Upper lobe of left lung (tissue), 6 donors: ENCODE results near the gene LMOD1. TPM values are rescaled to one million over a fixed set of nuclear protein-coding genes. Genes with fewer than 3 reads are reported as not detected.
A peak's percentile ranks its signal among the peaks of the same experiment; 100 is the strongest.

ENCODE experiments used
- ATAC-seq, 2 donors: fragments of 200-7000 bp; cut with Tn5 transposase; one replicate each; pipeline ENCODE4 v1.9.1; 2022; ENCODE audit warnings: mild to moderate bottlenecking in 2 of 2, moderate library complexity in 2 of 2; ENCODE audit not compliant: low FRiP score in 2 of 2
- DNase-seq, 2 donors: peaks; one replicate each; pipeline ENCODE4 v3.0.0-alpha.2; 2019 to 2020
- H3K27ac ChIP-seq, 4 donors: fragments of 200-600 bp; sonication (generic); one replicate each; pipeline ENCODE4 v1.5.1; 2016 to 2019
- H3K27me3 ChIP-seq, 4 donors: fragments of 200-600 bp; sonication (generic); one replicate each; pipeline ENCODE4 v1.5.1; 2017 to 2019
- H3K36me3 ChIP-seq, 4 donors: fragments of 200-600 bp; sonication (generic); one replicate each; pipeline ENCODE4 v1.5.1; 2016 to 2019
- H3K4me1 ChIP-seq, 4 donors: fragments of 200-600 bp; sonication (generic); one replicate each; pipeline ENCODE4 v1.5.1; 2018 to 2019
- H3K4me3 ChIP-seq, 4 donors: fragments of 200-600 bp; sonication (generic); one replicate each; pipeline ENCODE4 v1.5.1; 2017 to 2019; ENCODE audit warnings: mild to moderate bottlenecking in 2 of 4, moderate library complexity in 1 of 4
- H3K9me3 ChIP-seq, 4 donors: fragments of 200-600 bp; sonication (generic); one replicate each; pipeline ENCODE4 v1.5.1; 2018 to 2019
- EP300 ChIP-seq, 4 donors: sonication (generic); formaldehyde crosslinking; IDR thresholded peaks; one replicate each; pipeline ENCODE4 v1.5.1; 2017; ENCODE audit warnings: antibody characterized with exemption in 4 of 4, control low read depth in 2 of 4
- POLR2A ChIP-seq, 4 donors: fragments of 450-650 bp; IDR thresholded peaks; one replicate each; pipeline ENCODE4 v1.5.1; 2016 to 2017; ENCODE audit warnings: antibody characterized with exemption in 4 of 4, mild to moderate bottlenecking in 2 of 4
- POLR2AphosphoS5 ChIP-seq, 2 donors: sonication (generic); formaldehyde crosslinking; IDR thresholded peaks; one replicate each; pipeline ENCODE4 v1.5.1; 2017; ENCODE audit warnings: antibody characterized with exemption in 2 of 2
- WGBS, 2 donors: methylation state at CpG; one replicate each; pipeline ENCODE4 v1.1.5; 2017 to 2018; 5-methylcytosine and 5-hydroxymethylcytosine counted together
- total RNA-seq, 6 donors: library from RNA; depleted of rRNA in 4 of 6; stranded (reverse); fragments of >200 nt in 4 of 6; gene quantifications; one replicate each; pipeline versions ENCODE4 v1.1.0 to v1.2.1, GENCODE V29; 2016 to 2021
- TF ChIP-seq, protein P1 (sequence below), 6 experiments: fragments of 450-650 bp in 4 of 6; fragments of 200-600 bp in 2 of 6; sonication (generic) in 2 of 6; IDR thresholded peaks; one replicate each; pipeline ENCODE4 v1.5.1; 2016 to 2019; ENCODE audit warnings: antibody characterized with exemption in 6 of 6
- donor health status: DM: no; HTN: no; CAD: no; lungs with moderate emphysema.
- donor health status: DM: no; HTN: yes; CAD: no; lungs with severe emphysema.

Gene LMOD1
- total RNA-seq, 6 donors from 2014 or later: 16.6 to 28.1 (median 22.9) TPM

GRCh38 chr1:201984446-201984845 is 38.1 kb upstream of the LMOD1 start:
- TF ChIP-seq POLR2AphosphoS5 (IDR thresholded peaks at IDR 0.05) (no peak), EP300 (IDR thresholded peaks at IDR 0.05) (no peak), POLR2A (IDR thresholded peaks at IDR 0.05) (no peak)
- TF ChIP-seq, protein P1, sequence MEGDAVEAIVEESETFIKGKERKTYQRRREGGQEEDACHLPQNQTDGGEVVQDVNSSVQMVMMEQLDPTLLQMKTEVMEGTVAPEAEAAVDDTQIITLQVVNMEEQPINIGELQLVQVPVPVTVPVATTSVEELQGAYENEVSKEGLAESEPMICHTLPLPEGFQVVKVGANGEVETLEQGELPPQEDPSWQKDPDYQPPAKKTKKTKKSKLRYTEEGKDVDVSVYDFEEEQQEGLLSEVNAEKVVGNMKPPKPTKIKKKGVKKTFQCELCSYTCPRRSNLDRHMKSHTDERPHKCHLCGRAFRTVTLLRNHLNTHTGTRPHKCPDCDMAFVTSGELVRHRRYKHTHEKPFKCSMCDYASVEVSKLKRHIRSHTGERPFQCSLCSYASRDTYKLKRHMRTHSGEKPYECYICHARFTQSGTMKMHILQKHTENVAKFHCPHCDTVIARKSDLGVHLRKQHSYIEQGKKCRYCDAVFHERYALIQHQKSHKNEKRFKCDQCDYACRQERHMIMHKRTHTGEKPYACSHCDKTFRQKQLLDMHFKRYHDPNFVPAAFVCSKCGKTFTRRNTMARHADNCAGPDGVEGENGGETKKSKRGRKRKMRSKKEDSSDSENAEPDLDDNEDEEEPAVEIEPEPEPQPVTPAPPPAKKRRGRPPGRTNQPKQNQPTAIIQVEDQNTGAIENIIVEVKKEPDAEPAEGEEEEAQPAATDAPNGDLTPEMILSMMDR (IDR thresholded peaks at IDR 0.05): no peak
- H3K9me3 ChIP-seq: no peaks in the 10 kb centered on the region
- H3K27ac ChIP-seq: peak overlapping the region in 1 of 4 donors; percentile 91
- WGBS, 2 donors: 94 to 95% methylated on average over 3 of the region's 3 CpGs
- peaks cover 3 to 21% (median 13%) of the 10 kb centered on the region in 4 donors for H3K4me1 ChIP-seq
- no peak for ATAC-seq
- no peak for DNase-seq
- H3K4me3 ChIP-seq: no peak overlapping the region
- no peaks in the 10 kb centered on the region for H3K27me3 ChIP-seq
- H3K36me3 ChIP-seq: peaks cover 3 to 11% (median 10%) of the 10 kb centered on the region in 4 donors

GRCh38 chr1:201983380-201983805 is 37.0 kb upstream of the LMOD1 start:
- DNase-seq: no peak
- Histone ChIP-seq H3K27ac (peak overlapping the region; percentile 91 to 97 (median 94)), H3K9me3 (no peaks in the 10 kb centered on the region), H3K4me1 (peaks cover 3 to 21% (median 13%) of the 10 kb centered on the region in 4 donors), H3K27me3 (no peaks in the 10 kb centered on the region), H3K4me3 (peak overlapping the region; percentile 54 to 100 (median 92)), H3K36me3 (peaks cover 0 to under 1% (median 0%) of the 10 kb centered on the region in 4 donors)
- no peak for ATAC-seq
- TF ChIP-seq, protein P1 (IDR thresholded peaks at IDR 0.05): peak in 1 of 6 experiments; percentile 8
- TF ChIP-seq EP300 (IDR thresholded peaks at IDR 0.05) (no peak), POLR2AphosphoS5 (IDR thresholded peaks at IDR 0.05) (no peak), POLR2A (IDR thresholded peaks at IDR 0.05) (no peak)
- WGBS, 2 donors: 11 to 12% methylated on average over 11 of the region's 11 CpGs

DNA sequence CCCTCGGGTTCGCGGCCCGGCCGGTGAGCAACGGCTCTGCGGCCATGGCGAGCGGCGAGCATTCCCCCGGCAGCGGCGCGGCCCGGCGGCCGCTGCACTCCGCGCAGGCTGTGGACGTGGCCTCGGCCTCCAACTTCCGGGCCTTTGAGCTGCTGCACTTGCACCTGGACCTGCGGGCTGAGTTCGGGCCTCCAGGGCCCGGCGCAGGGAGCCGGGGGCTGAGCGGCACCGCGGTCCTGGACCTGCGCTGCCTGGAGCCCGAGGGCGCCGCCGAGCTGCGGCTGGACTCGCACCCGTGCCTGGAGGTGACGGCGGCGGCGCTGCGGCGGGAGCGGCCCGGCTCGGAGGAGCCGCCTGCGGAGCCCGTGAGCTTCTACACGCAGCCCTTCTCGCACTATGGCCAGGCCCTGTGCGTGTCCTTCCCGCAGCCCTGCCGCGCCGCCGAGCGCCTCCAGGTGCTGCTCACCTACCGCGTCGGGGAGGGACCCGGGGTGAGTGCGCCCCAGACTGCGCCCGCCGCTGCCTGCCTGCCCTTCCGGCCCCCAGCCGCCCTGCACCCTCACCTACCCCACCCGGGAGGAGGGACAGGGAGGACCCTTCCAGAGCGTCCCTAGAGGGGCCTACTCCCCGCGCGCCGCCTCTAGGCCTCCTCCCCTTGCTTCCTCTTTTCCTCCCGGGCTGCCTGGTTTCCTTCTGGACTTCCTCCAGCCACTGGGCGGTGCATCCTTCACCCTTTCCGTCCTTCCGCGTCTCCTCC is 36.5 kb upstream of the LMOD1 start, which contains the start of gene RNPEP:
TSS of gene RNPEP (plus strand) at position 26 of the 757 bp plus-strand sequence. CDS start at position 45, 19 bp downstream.
- Histone ChIP-seq H3K27ac (peak within 1 kb of the TSS; percentile 91 to 97 (median 94)), H3K27me3 (no peaks in the 10 kb centered on the region), H3K9me3 (no peaks in the 10 kb centered on the region), H3K4me3 (peak within 1 kb of the TSS; percentile 54 to 100 (median 92)), H3K36me3 (no peaks in the 10 kb centered on the region), H3K4me1 (peaks cover 3 to 21% (median 13%) of the 10 kb centered on the region in 4 donors)
- DNase-seq (peak; percentile 83 to 94), ATAC-seq (peak; percentile 94 to 96)
- TF ChIP-seq POLR2AphosphoS5 (IDR thresholded peaks at IDR 0.05) (peak; percentile 63 to 64), EP300 (IDR thresholded peaks at IDR 0.05) (no peak), POLR2A (IDR thresholded peaks at IDR 0.05) (peak in 2 of 4 donors; percentile 77 to 82)
- TF ChIP-seq, protein P1 (IDR thresholded peaks at IDR 0.05): peak in 5 of 6 experiments; percentile 14 to 72 (median 52)
- WGBS, 2 donors: 0 to 1% methylated on average over 11 to 22 of the region's 80 CpGs

DNA sequence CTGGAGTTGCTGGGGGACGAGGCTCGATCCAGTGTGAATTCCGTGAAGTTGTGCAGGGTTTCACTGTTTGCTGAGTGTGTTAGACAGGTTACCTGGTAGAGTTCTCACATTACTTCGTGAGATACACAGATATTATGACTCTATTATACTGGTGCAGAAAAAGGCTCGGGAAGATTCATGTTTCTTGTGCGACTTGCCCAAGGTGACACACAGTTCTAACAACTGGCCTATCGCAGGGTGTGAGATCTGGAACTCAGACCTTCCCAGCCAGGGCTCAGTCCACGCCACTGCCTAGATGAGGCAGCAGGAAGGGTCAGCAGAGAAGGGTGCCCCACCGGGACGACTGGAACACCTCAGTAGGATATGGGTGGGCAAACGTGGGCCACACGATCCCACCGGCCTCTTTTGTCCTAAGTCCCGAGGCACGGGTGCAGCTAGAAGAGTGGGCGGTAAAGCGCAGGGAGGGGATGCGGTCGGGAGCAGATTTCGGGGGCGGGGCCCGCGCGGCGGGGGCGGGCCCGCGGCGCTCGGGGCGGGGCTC is 35.8 kb upstream of the LMOD1 start:
- H3K36me3 ChIP-seq: no peaks in the 10 kb centered on the region
- peak in 1 of 2 donors; percentile 84 for ATAC-seq
- TF ChIP-seq POLR2A (IDR thresholded peaks at IDR 0.05) (no peak), POLR2AphosphoS5 (IDR thresholded peaks at IDR 0.05) (no peak), EP300 (IDR thresholded peaks at IDR 0.05) (no peak)
- TF ChIP-seq, protein P1 (IDR thresholded peaks at IDR 0.05): no peak
- H3K9me3 ChIP-seq: no peaks in the 10 kb centered on the region
- H3K27me3 ChIP-seq: no peaks in the 10 kb centered on the region
- peaks cover 3 to 21% (median 13%) of the 10 kb centered on the region in 4 donors for H3K4me1 ChIP-seq
- WGBS, 2 donors: 20 to 40% methylated on average over 7 to 8 of the region's 31 CpGs
- H3K27ac ChIP-seq: peak overlapping the region; percentile 91 to 97 (median 94)
- peak; percentile 82 to 98 for DNase-seq
- H3K4me3 ChIP-seq: peak overlapping the region in 3 of 4 donors; percentile 84 to 100 (median 99)
